Endothelial cell of umbilical vein (primary cell): ENCODE measurements around the gene EIF1AD.

Experiments
- EZH2 ChIP-seq: IDR thresholded peaks from 2 replicates; pipeline ENCODE4 v1.6.1; 2012; ENCODE audit warnings: borderline replicate concordance, low read depth, mild to moderate bottlenecking, moderate library complexity, low read length, inconsistent platforms; ENCODE audit not compliant: severe bottlenecking
- FOS ChIP-seq: IDR thresholded peaks from 2 replicates; pipeline ENCODE4 v1.6.1; 2011; ENCODE audit warnings: mild to moderate bottlenecking, low read length, moderate library complexity, borderline replicate concordance; ENCODE audit not compliant: insufficient read depth
- GATA2 ChIP-seq: IDR thresholded peaks from 2 replicates; pipeline ENCODE4 v1.7.0; 2011; ENCODE audit warnings: low read depth, mild to moderate bottlenecking, moderate library complexity, mixed read lengths, low read length; ENCODE audit not compliant: insufficient read length, insufficient read depth
- JUN ChIP-seq: IDR thresholded peaks from 2 replicates; pipeline ENCODE4 v1.6.1; 2011; ENCODE audit warnings: borderline replicate concordance, low read depth; ENCODE audit not compliant: insufficient read length, insufficient read depth
- POLR2A ChIP-seq: IDR thresholded peaks from 2 replicates; pipeline ENCODE4 v1.6.1; 2012; ENCODE audit warnings: low read depth, mild to moderate bottlenecking, control low read depth, low read length
- POLR2AphosphoS5 ChIP-seq: IDR thresholded peaks from 2 replicates; pipeline ENCODE4 v1.6.1; 2012; ENCODE audit warnings: low read depth, mild to moderate bottlenecking, control low read depth, low read length, moderate library complexity; ENCODE audit not compliant: insufficient read depth
- TF ChIP-seq, protein P1 (sequence below), 2 donors: IDR thresholded peaks; 1 replicate in 1 of 2; 2 replicates in 1 of 2; pipeline ENCODE4 v1.5.1; 2011; ENCODE audit warnings: low read length in 2 of 2, mild to moderate bottlenecking in 2 of 2, moderate library complexity in 2 of 2, control low read depth in 1 of 2, inconsistent platforms in 1 of 2, low read depth in 1 of 2; ENCODE audit not compliant: insufficient read depth in 1 of 2; ENCODE audit errors: extremely low read depth in 1 of 2
- TF ChIP-seq, protein P2 (sequence below): IDR thresholded peaks from 2 replicates; pipeline ENCODE4 v1.6.1; 2011; ENCODE audit not compliant: insufficient read depth, insufficient read length

DNA sequence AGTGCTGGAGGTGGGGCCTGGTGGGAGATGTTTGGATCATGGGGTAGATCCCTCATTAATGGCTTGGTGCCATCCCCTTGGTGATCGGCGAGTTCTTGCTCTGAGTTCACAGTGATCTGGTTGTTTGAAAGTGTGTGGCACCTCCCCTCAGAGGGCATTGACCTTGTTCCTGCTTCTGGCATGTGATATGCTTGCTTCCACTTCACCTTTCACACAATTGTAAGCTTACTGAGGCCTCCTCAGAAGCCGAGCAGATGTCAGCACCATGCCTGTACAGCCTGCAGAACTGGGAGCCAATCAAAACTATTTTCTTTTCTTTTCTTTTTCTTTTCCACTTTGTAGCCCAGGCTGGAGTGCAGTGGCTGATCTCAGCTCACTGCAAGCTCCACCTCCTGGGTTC is 35.4 kb upstream of the EIF1AD start:
- TF ChIP-seq, protein P1, sequence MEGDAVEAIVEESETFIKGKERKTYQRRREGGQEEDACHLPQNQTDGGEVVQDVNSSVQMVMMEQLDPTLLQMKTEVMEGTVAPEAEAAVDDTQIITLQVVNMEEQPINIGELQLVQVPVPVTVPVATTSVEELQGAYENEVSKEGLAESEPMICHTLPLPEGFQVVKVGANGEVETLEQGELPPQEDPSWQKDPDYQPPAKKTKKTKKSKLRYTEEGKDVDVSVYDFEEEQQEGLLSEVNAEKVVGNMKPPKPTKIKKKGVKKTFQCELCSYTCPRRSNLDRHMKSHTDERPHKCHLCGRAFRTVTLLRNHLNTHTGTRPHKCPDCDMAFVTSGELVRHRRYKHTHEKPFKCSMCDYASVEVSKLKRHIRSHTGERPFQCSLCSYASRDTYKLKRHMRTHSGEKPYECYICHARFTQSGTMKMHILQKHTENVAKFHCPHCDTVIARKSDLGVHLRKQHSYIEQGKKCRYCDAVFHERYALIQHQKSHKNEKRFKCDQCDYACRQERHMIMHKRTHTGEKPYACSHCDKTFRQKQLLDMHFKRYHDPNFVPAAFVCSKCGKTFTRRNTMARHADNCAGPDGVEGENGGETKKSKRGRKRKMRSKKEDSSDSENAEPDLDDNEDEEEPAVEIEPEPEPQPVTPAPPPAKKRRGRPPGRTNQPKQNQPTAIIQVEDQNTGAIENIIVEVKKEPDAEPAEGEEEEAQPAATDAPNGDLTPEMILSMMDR (IDR thresholded peaks at IDR 0.05; ENCODE audit: extremely low read depth in 1 of 2, insufficient read depth in 1 of 2, low read depth in 1 of 2, low read length in 2 of 2): no peak
- TF ChIP-seq, protein P2, sequence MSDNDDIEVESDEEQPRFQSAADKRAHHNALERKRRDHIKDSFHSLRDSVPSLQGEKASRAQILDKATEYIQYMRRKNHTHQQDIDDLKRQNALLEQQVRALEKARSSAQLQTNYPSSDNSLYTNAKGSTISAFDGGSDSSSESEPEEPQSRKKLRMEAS: no peak
- no peak for TF ChIP-seq POLR2AphosphoS5
- TF ChIP-seq POLR2A: no peak
- no peak for TF ChIP-seq EZH2
- no peak for TF ChIP-seq JUN
- TF ChIP-seq GATA2: no peak
- TF ChIP-seq FOS: no peak
